H1 (cell line): ENCODE data around the gene RFX3. TPM values are rescaled to one million over a fixed set of nuclear protein-coding genes. Genes with fewer than 3 reads are reported as not detected.

Source experiments
- CTBP2 ChIP-seq: IDR thresholded peaks from 2 replicates; pipeline ENCODE4 v1.7.0; 2011; ENCODE audit warnings: borderline replicate concordance, mild to moderate bottlenecking, moderate library complexity, mixed read lengths, low read length; ENCODE audit not compliant: insufficient read depth, insufficient read length
- JUN ChIP-seq: IDR thresholded peaks from 2 replicates; pipeline ENCODE4 v1.6.1; 2011; ENCODE audit warnings: low read depth, mild to moderate bottlenecking, improper control_type of control experiment, low read length
- SP1 ChIP-seq: IDR thresholded peaks from 2 replicates; pipeline ENCODE4 v1.6.1; 2011; ENCODE audit warnings: low read depth, low read length
- polyA plus RNA-seq, 7 experiments: library from polyadenylated mRNA; depleted of rRNA in 3 of 7; stranded (reverse) in 5 of 7; unstranded in 2 of 7; fragments of >200 nt in 5 of 7; fragments of 200-250 nt in 2 of 7; gene quantifications; 1 replicate in 5 of 7; 2 replicates in 1 of 7; 4 replicates in 1 of 7; pipeline versions ENCODE4 v1.2.1 to v1.2.3, GENCODE V29; 2011 to 2013; ENCODE audit warnings: missing spikeins in 2 of 7, mixed read lengths in 2 of 7
- total RNA-seq: library from RNA; stranded (reverse); fragmentation: NEBNext Ultra II Directional; extraction: Animal tissue kit (Norgen Biotek cat#: 25700); gene quantifications from 2 replicates; pipeline ENCODE4 v1.2.1, GENCODE V29; 2021
- TF ChIP-seq, protein P1 (sequence below): fragments of 300-600 bp; sonication (generic); IDR thresholded peaks from 2 replicates; pipeline ENCODE4 v1.7.1; 2012; ENCODE audit warnings: low read length, moderate library complexity, mild to moderate bottlenecking, inconsistent platforms; ENCODE audit not compliant: insufficient replicate concordance

RFX3 gene
- total and polyA plus RNA-seq, 2 of the 8 experiments (the other 6 are each of a cell fraction or from before 2014, with no cell fraction given) = 4.9 to 22.6 TPM

DNA sequence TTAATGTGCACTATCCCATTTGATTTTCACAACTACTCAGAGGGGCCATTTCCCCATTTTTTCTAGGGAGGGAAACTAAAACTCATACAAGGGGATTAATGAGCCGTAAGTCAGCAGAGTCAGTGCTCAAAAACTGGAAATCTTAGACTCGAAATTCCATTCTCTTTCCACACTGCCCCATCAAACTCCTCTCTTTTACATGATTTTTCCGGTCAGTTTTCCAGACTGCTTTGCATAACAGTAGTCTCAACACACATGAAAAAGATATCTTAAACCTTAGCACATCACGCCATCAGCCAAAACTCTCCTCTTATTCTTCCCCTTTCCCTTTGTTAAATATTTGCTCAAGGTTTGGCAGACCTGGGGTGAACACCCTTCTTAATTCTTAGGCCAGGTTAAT lies 332.0 kb downstream of the RFX3 start (continued):
- no peak for TF ChIP-seq CTBP2
- no peak for TF ChIP-seq JUN
- TF ChIP-seq SP1 = no peak
- TF ChIP-seq, protein P1, sequence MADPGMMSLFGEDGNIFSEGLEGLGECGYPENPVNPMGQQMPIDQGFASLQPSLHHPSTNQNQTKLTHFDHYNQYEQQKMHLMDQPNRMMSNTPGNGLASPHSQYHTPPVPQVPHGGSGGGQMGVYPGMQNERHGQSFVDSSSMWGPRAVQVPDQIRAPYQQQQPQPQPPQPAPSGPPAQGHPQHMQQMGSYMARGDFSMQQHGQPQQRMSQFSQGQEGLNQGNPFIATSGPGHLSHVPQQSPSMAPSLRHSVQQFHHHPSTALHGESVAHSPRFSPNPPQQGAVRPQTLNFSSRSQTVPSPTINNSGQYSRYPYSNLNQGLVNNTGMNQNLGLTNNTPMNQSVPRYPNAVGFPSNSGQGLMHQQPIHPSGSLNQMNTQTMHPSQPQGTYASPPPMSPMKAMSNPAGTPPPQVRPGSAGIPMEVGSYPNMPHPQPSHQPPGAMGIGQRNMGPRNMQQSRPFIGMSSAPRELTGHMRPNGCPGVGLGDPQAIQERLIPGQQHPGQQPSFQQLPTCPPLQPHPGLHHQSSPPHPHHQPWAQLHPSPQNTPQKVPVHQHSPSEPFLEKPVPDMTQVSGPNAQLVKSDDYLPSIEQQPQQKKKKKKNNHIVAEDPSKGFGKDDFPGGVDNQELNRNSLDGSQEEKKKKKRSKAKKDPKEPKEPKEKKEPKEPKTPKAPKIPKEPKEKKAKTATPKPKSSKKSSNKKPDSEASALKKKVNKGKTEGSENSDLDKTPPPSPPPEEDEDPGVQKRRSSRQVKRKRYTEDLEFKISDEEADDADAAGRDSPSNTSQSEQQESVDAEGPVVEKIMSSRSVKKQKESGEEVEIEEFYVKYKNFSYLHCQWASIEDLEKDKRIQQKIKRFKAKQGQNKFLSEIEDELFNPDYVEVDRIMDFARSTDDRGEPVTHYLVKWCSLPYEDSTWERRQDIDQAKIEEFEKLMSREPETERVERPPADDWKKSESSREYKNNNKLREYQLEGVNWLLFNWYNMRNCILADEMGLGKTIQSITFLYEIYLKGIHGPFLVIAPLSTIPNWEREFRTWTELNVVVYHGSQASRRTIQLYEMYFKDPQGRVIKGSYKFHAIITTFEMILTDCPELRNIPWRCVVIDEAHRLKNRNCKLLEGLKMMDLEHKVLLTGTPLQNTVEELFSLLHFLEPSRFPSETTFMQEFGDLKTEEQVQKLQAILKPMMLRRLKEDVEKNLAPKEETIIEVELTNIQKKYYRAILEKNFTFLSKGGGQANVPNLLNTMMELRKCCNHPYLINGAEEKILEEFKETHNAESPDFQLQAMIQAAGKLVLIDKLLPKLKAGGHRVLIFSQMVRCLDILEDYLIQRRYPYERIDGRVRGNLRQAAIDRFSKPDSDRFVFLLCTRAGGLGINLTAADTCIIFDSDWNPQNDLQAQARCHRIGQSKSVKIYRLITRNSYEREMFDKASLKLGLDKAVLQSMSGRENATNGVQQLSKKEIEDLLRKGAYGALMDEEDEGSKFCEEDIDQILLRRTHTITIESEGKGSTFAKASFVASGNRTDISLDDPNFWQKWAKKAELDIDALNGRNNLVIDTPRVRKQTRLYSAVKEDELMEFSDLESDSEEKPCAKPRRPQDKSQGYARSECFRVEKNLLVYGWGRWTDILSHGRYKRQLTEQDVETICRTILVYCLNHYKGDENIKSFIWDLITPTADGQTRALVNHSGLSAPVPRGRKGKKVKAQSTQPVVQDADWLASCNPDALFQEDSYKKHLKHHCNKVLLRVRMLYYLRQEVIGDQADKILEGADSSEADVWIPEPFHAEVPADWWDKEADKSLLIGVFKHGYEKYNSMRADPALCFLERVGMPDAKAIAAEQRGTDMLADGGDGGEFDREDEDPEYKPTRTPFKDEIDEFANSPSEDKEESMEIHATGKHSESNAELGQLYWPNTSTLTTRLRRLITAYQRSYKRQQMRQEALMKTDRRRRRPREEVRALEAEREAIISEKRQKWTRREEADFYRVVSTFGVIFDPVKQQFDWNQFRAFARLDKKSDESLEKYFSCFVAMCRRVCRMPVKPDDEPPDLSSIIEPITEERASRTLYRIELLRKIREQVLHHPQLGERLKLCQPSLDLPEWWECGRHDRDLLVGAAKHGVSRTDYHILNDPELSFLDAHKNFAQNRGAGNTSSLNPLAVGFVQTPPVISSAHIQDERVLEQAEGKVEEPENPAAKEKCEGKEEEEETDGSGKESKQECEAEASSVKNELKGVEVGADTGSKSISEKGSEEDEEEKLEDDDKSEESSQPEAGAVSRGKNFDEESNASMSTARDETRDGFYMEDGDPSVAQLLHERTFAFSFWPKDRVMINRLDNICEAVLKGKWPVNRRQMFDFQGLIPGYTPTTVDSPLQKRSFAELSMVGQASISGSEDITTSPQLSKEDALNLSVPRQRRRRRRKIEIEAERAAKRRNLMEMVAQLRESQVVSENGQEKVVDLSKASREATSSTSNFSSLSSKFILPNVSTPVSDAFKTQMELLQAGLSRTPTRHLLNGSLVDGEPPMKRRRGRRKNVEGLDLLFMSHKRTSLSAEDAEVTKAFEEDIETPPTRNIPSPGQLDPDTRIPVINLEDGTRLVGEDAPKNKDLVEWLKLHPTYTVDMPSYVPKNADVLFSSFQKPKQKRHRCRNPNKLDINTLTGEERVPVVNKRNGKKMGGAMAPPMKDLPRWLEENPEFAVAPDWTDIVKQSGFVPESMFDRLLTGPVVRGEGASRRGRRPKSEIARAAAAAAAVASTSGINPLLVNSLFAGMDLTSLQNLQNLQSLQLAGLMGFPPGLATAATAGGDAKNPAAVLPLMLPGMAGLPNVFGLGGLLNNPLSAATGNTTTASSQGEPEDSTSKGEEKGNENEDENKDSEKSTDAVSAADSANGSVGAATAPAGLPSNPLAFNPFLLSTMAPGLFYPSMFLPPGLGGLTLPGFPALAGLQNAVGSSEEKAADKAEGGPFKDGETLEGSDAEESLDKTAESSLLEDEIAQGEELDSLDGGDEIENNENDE = no peak
